Measurements from ENCODE around the gene ENPP7. TPM values are rescaled to one million over a fixed set of nuclear protein-coding genes. Genes with fewer than 3 reads are reported as not detected.

ENPP7 gene
- total and polyA plus RNA-seq, 10 donors: 0.34 to 0.85 (median 0.51) TPM; not detected in 5

DNA sequence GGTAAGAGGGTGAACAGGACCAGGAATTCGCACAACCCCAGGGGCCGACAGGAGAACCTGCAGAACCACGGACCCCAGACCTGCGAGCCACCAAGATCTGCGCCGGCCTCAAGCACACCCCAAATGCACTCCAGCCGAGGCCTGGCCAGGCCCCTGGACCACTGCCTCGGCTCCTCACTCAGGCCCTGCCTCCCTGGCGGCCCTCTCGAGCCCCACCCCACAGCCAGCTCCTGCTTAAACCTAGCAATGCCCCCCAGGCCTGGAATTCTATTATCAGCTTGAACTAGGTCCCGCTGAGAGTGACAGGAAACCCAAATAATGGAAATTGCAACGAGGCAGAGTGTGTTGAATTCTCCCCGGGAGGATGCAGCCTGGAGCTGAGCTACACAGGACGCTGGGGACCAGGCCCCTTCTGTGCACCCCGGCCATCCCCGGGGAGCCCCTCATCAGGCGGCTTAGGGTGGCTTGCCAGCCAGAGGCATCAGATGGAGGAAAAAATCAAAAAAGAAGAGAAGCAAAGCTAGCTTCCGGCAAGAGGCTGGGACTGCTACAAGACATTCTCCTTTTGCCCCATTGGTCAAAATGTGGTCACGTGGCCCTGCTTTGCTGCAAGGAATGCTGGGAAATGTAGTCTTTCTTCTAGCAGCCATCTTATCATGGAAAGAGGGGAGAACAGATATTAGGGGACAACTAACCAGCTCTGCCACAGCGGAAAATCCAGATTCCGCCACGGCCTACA lies 2.4 kb upstream of the ENPP7 start:
- peaks cover 6 to 35% (median 23%) of the 10 kb centered on the region in 6 donors for H3K4me1 ChIP-seq
- H3K27ac ChIP-seq: peak overlapping the region in 5 of 8 donors; percentile 52 to 73 (median 59)
- no peaks in the 10 kb centered on the region for H3K36me3 ChIP-seq
- no peaks in the 10 kb centered on the region for H3K27me3 ChIP-seq (replicated peaks in 1 of 7)
- TF ChIP-seq POLR2AphosphoS5 (IDR thresholded peaks at IDR 0.05): peak; percentile 28 to 38 (median 30)
- TF ChIP-seq POLR2A (IDR thresholded peaks at IDR 0.05): no peak
- TF ChIP-seq, protein P1, sequence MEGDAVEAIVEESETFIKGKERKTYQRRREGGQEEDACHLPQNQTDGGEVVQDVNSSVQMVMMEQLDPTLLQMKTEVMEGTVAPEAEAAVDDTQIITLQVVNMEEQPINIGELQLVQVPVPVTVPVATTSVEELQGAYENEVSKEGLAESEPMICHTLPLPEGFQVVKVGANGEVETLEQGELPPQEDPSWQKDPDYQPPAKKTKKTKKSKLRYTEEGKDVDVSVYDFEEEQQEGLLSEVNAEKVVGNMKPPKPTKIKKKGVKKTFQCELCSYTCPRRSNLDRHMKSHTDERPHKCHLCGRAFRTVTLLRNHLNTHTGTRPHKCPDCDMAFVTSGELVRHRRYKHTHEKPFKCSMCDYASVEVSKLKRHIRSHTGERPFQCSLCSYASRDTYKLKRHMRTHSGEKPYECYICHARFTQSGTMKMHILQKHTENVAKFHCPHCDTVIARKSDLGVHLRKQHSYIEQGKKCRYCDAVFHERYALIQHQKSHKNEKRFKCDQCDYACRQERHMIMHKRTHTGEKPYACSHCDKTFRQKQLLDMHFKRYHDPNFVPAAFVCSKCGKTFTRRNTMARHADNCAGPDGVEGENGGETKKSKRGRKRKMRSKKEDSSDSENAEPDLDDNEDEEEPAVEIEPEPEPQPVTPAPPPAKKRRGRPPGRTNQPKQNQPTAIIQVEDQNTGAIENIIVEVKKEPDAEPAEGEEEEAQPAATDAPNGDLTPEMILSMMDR (IDR thresholded peaks at IDR 0.05 in 8 of 11, conservative IDR thresholded peaks at IDR 0.05 in 3 of 11): no peak
- DNase-seq: peak; percentile 76
- intact Hi-C loops (cut with DNase I; ENCODE audit: low total_unique reads): no loop called here
- peak overlapping the region; percentile 5 to 67 (median 30) for H3K4me3 ChIP-seq
- 48 to 58% (median 56%) methylated on average over 22 of the region's 22 CpGs for WGBS, 5 donors
- H3K9me3 ChIP-seq: no peaks in the 10 kb centered on the region

DNA sequence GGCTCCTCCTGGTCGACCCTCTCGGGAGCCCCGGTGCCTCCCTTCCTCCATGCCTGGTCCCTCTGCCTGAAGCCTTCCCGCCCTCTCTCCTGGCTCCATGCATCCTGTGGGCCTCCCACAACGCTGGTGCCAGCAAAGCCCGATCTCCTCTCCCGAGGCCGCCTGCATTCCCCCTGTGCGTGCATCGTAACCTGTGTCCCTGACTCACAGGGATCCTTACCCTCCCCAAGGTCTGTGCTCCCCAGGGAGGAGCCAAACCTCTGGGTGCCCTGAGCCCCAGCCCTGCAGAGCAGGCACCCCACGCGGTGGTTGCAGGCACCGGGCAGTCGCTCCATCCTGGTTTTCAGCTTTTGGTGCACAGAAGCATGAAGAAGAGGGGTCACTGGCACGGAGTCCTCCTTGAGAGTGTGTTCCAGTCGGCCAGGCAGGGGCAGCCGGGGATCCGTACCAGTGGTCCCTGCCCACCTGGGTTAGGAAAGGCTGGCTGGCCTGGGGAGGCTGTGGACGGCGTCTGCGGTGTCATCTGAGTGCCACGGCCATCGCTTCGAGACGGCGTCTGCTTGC lies 1.8 kb upstream of the ENPP7 start:
- Histone ChIP-seq H3K4me3 (peak overlapping the region in 4 of 8 donors; percentile 29 to 67 (median 36)), H3K4me1 (peaks cover 6 to 39% (median 26%) of the 10 kb centered on the region in 6 donors), H3K27ac (peak overlapping the region in 1 of 8 donors; percentile 73), H3K9me3 (no peaks in the 10 kb centered on the region), H3K36me3 (no peaks in the 10 kb centered on the region), H3K27me3 (replicated peaks in 1 of 7) (no peaks in the 10 kb centered on the region)
- DNase-seq: peak; percentile 88
- intact Hi-C loops (cut with DNase I; ENCODE audit: low total_unique reads): no loop called here
- 74 to 84% (median 77%) methylated on average over 22 to 26 of the region's 26 CpGs for WGBS, 5 donors
- no peak for TF ChIP-seq POLR2A (IDR thresholded peaks at IDR 0.05)
- TF ChIP-seq POLR2AphosphoS5 (IDR thresholded peaks at IDR 0.05): no peak
- TF ChIP-seq, protein P1 (IDR thresholded peaks at IDR 0.05 in 8 of 11, conservative IDR thresholded peaks at IDR 0.05 in 3 of 11): no peak

DNA sequence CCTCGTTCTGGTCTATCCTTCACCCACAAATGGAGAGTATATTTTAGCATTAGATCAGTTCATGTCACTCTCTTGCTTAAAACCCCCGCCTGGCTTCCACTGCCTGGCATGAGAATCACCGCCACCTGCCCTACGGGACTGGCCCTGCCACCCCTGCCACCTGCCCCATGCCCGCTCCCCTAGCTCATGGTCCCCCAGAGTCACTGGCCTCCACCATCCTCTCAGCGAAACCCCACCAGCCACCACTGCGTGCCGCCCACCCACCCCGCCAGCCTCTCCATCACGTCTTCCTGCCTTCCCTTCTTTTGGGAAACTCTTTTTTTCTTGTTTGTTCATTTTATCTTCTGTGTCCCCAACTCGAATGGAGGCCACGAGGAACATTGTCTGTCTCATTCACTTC lies 982 bp upstream of the ENPP7 start:
- H3K27me3 ChIP-seq (replicated peaks in 1 of 7): no peaks in the 10 kb centered on the region
- peaks cover 6 to 39% (median 26%) of the 10 kb centered on the region in 6 donors for H3K4me1 ChIP-seq
- TF ChIP-seq, protein P1 (IDR thresholded peaks at IDR 0.05 in 8 of 11, conservative IDR thresholded peaks at IDR 0.05 in 3 of 11): no peak
- no peak for TF ChIP-seq POLR2AphosphoS5 (IDR thresholded peaks at IDR 0.05)
- TF ChIP-seq POLR2A (IDR thresholded peaks at IDR 0.05): no peak
- no peak overlapping the region for H3K27ac ChIP-seq
- intact Hi-C loops (cut with DNase I; ENCODE audit: low total_unique reads): no loop called here
- no peaks in the 10 kb centered on the region for H3K36me3 ChIP-seq
- no peak for DNase-seq
- 93 to 96% (median 93%) methylated on average over 12 of the region's 12 CpGs for WGBS, 5 donors
- no peaks in the 10 kb centered on the region for H3K9me3 ChIP-seq
- H3K4me3 ChIP-seq: no peak overlapping the region

DNA sequence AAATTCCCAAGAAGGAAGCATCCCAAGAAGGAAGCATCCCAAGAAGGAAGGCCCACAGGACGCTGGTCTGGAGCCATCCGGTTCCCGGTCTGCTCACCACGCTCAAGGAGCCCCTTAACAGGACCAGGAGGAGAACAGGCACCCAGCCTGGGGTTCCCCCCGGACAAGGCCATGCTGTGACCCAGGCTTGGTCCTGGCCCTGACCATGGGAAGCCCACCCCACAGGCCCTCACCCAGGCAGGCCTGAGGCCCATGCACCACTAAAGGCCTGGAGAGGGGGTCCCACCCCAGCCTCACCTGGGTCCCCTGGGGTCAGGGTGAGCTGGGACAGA lies 340 bp upstream of the ENPP7 start:
- Histone ChIP-seq H3K4me3 (no peak overlapping the region), H3K27ac (no peak overlapping the region), H3K4me1 (peaks cover 6 to 39% (median 26%) of the 10 kb centered on the region in 6 donors), H3K36me3 (no peaks in the 10 kb centered on the region), H3K9me3 (no peaks in the 10 kb centered on the region), H3K27me3 (replicated peaks in 1 of 7) (no peaks in the 10 kb centered on the region)
- intact Hi-C loops (cut with DNase I; ENCODE audit: low total_unique reads): no loop called here
- TF ChIP-seq POLR2AphosphoS5 (IDR thresholded peaks at IDR 0.05): no peak
- no peak for TF ChIP-seq POLR2A (IDR thresholded peaks at IDR 0.05)
- TF ChIP-seq, protein P1 (IDR thresholded peaks at IDR 0.05 in 8 of 11, conservative IDR thresholded peaks at IDR 0.05 in 3 of 11): no peak
- 88 to 100% (median 94%) methylated on average over 4 to 5 of the region's 5 CpGs for WGBS, 5 donors
- no peak for DNase-seq

All from spleen (tissue), 11 donors.